ENCODE results near the gene THBS2.

THBS2 gene

DNA sequence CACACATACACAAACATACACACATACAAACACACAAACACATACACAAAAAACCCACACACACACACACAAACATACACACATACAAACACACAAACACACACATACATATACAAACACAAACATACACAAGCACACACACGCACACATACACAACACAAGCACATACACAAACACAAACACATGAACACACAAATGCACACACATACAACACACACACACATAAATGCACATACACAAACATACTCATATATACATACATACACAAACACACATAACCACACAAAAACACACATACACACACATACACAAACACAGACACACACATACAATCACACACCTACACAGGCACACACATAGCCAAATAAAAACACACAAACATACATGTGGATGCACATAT, 30.3 kb upstream of the THBS2 start:
- Mint-ChIP-seq H3K9me3 (no peaks in the 10 kb centered on the region), H3K27ac (no peak overlapping the region), H3K4me3 (no peak overlapping the region), H3K36me3 (ENCODE audit: low read depth) (no peaks in the 10 kb centered on the region), H3K27me3 (ENCODE audit: low read depth) (peaks cover 3% of the 10 kb centered on the region), H3K4me1 (no peaks in the 10 kb centered on the region)
- TF ChIP-seq, protein P1, sequence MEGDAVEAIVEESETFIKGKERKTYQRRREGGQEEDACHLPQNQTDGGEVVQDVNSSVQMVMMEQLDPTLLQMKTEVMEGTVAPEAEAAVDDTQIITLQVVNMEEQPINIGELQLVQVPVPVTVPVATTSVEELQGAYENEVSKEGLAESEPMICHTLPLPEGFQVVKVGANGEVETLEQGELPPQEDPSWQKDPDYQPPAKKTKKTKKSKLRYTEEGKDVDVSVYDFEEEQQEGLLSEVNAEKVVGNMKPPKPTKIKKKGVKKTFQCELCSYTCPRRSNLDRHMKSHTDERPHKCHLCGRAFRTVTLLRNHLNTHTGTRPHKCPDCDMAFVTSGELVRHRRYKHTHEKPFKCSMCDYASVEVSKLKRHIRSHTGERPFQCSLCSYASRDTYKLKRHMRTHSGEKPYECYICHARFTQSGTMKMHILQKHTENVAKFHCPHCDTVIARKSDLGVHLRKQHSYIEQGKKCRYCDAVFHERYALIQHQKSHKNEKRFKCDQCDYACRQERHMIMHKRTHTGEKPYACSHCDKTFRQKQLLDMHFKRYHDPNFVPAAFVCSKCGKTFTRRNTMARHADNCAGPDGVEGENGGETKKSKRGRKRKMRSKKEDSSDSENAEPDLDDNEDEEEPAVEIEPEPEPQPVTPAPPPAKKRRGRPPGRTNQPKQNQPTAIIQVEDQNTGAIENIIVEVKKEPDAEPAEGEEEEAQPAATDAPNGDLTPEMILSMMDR (IDR thresholded peaks at IDR 0.05; ENCODE audit: unreplicated experiment in 3 of 3) = no peak

DNA sequence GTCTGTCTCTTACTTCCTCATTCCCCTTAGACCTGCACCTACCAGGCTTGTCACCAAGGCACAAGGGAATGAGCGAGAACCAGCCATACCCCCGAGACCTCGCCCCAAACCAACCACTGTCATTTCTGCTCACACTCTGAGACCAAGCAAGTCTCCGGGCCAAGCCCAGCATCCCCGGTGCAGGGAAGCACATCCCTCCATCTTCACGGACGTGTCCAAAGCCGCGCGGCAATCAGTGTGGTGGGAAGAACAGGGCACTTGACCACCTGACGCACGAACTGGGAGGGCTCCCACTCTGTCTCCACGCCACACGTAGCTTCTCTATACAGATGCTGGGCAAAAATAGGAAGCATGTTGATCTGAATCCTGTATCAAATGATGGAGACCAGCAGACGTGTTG, 28.4 kb upstream of the THBS2 start:
- Mint-ChIP-seq H3K4me3 (no peak overlapping the region), H3K9me3 (no peaks in the 10 kb centered on the region), H3K27me3 (ENCODE audit: low read depth) (peaks cover 3% of the 10 kb centered on the region), H3K4me1 (no peaks in the 10 kb centered on the region), H3K27ac (no peak overlapping the region), H3K36me3 (ENCODE audit: low read depth) (no peaks in the 10 kb centered on the region)
- TF ChIP-seq, protein P1 (IDR thresholded peaks at IDR 0.05; ENCODE audit: unreplicated experiment in 3 of 3) = no peak

DNA sequence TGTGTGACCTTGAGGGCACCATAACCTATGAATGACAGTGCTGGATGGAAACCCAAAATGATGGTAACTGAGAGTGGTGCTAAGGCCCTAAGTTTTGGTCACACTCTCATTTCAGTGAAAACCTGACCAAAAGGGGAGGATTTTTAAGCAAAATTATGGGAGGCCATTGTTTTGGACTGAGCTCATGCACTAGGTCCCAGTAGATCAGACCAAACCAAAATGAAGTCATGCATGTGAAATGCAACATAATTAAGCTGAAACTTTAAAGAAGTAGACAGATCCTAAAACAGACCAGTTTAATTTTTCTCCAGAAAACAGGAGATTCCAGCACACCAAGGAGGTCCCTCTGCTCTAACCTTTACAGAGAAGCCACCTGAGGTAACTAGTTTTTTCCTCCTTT, 24.0 kb upstream of the THBS2 start:
- H3K4me1 Mint-ChIP-seq = no peaks in the 10 kb centered on the region
- no peak overlapping the region for H3K27ac Mint-ChIP-seq
- TF ChIP-seq, protein P1 (IDR thresholded peaks at IDR 0.05; ENCODE audit: unreplicated experiment in 3 of 3) = no peak
- H3K27me3 Mint-ChIP-seq (ENCODE audit: low read depth) = peaks cover 3% of the 10 kb centered on the region
- H3K4me3 Mint-ChIP-seq = no peak overlapping the region
- H3K9me3 Mint-ChIP-seq = no peaks in the 10 kb centered on the region
- H3K36me3 Mint-ChIP-seq (ENCODE audit: low read depth) = no peaks in the 10 kb centered on the region

DNA sequence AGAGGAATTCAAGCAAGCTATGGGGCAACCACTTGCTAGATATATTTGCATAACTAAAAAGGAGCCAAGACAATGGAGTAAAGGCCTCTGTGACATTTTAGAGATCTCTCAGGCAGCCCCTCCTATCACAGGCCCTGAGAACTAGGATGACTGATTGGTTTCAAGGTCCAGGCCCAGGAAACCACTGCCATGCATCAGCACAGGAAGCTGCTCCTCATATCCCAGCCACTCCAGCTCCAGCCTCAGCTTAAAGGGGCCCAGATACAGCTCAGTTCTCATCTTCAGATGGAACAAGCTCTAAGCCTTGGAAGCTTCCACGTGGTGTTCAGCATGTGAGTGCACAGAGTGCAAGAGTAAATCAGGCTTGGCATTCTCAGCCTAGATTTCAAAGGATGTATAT, 21.1 kb upstream of the THBS2 start:
- TF ChIP-seq, protein P1 (IDR thresholded peaks at IDR 0.05; ENCODE audit: unreplicated experiment in 3 of 3) = no peak
- no peaks in the 10 kb centered on the region for H3K9me3 Mint-ChIP-seq
- no peak overlapping the region for H3K4me3 Mint-ChIP-seq
- no peak overlapping the region for H3K27ac Mint-ChIP-seq
- no peaks in the 10 kb centered on the region for H3K36me3 Mint-ChIP-seq (ENCODE audit: low read depth)
- peaks cover 18% of the 10 kb centered on the region for H3K4me1 Mint-ChIP-seq
- peaks cover 4% of the 10 kb centered on the region for H3K27me3 Mint-ChIP-seq (ENCODE audit: low read depth)

DNA sequence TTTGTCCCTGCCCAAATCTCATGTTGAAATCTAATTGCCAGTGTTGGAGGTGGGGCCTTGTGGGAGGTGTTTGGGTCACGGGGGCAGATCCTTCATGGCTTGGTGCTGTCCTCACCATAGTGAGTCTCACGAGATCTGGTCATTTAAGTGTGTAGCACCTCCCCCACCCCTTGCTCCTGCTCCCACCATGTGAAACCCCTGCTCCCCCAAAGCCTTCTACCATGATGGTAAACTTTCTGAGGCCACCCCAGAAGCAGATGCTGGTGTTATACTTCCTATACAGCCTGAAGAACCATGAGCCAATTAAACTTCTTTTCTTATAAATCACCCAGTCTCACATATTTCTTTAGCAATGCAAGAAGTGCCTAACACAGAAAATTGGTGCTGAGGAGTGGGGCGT, 19.9 kb upstream of the THBS2 start:
- Mint-ChIP-seq H3K27me3 (ENCODE audit: low read depth) (peaks cover 4% of the 10 kb centered on the region), H3K9me3 (no peaks in the 10 kb centered on the region), H3K4me3 (no peak overlapping the region), H3K27ac (no peak overlapping the region), H3K4me1 (peaks cover 25% of the 10 kb centered on the region), H3K36me3 (ENCODE audit: low read depth) (no peaks in the 10 kb centered on the region)
- TF ChIP-seq, protein P1 (IDR thresholded peaks at IDR 0.05; ENCODE audit: unreplicated experiment in 3 of 3) = no peak

DNA sequence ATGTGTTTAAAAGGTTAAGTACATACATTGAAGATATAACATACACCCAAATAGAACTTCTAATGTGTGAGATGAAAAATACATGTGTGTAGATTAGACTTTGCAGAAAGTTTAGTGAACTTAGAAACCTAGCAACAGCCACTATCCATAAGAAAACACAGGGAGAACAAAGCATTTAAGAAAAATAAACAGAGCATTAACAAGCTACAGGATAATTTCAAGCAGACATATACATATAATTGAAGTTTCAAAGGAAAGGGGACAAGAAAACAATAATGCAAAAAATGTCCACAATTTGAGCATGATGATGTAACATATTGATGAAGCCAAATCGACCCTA, 18.2 kb upstream of the THBS2 start:
- TF ChIP-seq, protein P1 (IDR thresholded peaks at IDR 0.05; ENCODE audit: unreplicated experiment in 3 of 3) = no peak
- H3K27ac Mint-ChIP-seq = no peak overlapping the region
- peaks cover 4% of the 10 kb centered on the region for H3K27me3 Mint-ChIP-seq (ENCODE audit: low read depth)
- H3K9me3 Mint-ChIP-seq = peaks cover 2% of the 10 kb centered on the region
- H3K4me1 Mint-ChIP-seq = peaks cover 25% of the 10 kb centered on the region
- no peak overlapping the region for H3K4me3 Mint-ChIP-seq
- H3K36me3 Mint-ChIP-seq (ENCODE audit: low read depth) = no peaks in the 10 kb centered on the region
